ENCODE measurements around the gene NIFK.

The NIFK gene

DNA sequence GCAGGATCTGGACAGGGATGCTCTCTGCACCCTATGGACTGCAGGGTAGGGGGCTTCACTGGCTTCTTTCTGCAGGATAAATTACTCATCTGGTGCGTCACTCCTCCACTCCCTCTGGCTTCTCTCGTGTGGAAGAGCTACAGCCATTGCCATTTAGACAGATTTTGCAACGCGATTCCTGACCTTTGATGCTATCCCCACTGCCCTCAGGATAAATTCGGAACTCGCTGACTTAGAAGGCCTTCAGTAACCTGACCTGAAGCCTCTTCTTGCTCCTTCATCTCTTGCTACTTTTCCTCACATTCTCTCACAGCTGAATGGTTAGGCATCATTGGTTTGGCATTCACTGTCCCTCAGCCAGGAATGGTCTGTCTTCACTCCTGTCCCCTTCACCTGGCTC lies 5.3 kb downstream of the NIFK start:
- no peak overlapping the region for H3K4me3 ChIP-seq (ENCODE audit: low read length)
- no peak for DNase-seq (ENCODE audit: low read depth)
- TF ChIP-seq, protein P1, sequence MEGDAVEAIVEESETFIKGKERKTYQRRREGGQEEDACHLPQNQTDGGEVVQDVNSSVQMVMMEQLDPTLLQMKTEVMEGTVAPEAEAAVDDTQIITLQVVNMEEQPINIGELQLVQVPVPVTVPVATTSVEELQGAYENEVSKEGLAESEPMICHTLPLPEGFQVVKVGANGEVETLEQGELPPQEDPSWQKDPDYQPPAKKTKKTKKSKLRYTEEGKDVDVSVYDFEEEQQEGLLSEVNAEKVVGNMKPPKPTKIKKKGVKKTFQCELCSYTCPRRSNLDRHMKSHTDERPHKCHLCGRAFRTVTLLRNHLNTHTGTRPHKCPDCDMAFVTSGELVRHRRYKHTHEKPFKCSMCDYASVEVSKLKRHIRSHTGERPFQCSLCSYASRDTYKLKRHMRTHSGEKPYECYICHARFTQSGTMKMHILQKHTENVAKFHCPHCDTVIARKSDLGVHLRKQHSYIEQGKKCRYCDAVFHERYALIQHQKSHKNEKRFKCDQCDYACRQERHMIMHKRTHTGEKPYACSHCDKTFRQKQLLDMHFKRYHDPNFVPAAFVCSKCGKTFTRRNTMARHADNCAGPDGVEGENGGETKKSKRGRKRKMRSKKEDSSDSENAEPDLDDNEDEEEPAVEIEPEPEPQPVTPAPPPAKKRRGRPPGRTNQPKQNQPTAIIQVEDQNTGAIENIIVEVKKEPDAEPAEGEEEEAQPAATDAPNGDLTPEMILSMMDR (conservative IDR thresholded peaks at IDR 0.05; ENCODE audit: low read length), result no peak

DNA sequence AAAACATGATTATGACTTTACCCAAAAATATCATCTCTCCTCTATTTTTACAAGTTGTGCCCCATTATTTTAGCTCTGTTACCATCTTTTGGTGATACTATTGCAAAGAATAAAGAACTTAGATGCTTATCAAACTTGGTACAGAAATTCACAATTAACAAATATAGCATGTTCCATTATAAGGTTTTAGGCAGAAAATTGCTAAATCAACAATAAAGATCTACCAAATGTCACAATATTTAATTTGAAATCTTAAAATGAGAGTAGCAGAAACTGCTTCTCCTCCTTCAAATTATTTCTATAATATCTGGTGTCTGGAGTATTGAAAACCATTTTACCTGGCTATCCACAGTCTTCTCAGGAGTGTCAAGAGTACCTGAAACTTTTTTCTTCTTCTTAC lies 8.7 kb downstream of the NIFK start:
- H3K4me3 ChIP-seq (ENCODE audit: low read length), result no peak overlapping the region
- TF ChIP-seq, protein P1 (conservative IDR thresholded peaks at IDR 0.05; ENCODE audit: low read length), result no peak
- no peak for DNase-seq (ENCODE audit: low read depth)

DNA sequence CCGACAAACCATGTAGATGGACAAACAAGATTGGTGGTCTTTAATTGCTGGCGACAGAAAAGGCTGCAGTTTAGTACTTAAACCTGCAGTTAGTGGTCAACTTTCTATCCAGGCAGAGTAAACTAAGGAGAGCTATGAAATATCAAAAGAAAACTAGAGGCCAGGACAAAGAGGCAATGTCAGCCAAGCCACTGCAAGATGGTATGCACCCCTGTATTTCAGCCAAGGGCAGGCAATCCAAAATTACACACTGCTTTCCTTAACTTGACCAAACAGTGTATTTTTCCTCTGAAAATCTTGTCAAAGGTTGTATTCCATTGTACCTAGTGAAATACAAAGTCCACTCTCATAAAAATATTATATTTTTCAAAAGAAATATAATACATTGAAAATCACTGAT lies 9.3 kb downstream of the NIFK start:
- TF ChIP-seq, protein P1 (conservative IDR thresholded peaks at IDR 0.05; ENCODE audit: low read length), result no peak
- no peak for DNase-seq (ENCODE audit: low read depth)
- H3K4me3 ChIP-seq (ENCODE audit: low read length), result no peak overlapping the region

DNA sequence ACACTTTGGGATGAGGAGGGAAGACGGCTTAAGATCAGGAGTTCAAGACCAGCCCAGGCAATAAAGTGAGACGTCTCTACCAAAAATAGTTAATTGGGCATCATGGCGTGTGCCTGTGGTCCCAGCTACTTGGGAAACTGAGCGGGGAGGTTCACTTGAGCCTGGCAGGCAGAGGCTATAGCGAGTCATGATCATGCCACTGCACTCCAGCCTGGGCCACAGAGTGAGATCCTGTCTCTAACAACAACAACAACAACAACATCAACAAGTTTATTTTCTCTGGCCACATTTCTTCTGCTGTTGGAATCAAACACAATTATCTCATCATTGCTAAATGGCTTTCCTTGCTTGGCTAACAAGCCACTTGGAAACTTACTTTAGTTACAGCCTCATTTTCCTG lies 13.4 kb downstream of the NIFK start:
- peak; percentile 24 for DNase-seq (ENCODE audit: low read depth)
- TF ChIP-seq, protein P1 (conservative IDR thresholded peaks at IDR 0.05; ENCODE audit: low read length), result no peak
- no peak overlapping the region for H3K4me3 ChIP-seq (ENCODE audit: low read length)

DNA sequence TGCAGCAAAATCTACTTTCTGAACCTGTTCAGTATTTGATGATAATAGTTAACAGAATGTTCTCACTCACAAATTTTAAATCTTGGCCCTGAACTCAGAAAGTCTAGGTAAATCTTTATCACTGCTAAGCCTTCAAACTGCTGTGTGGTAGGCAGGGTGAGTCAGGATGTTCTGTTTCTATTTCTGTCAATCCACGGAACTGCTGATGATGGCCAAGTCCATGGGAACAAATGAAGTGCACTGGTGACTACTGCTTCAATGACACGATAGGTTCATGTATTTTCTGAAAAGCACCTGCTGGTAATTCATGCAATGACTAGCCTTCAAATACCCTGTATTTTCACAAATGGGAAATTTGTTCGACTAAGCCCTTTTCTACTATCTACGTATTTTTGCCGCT lies 14.2 kb downstream of the NIFK start:
- no peak overlapping the region for H3K4me3 ChIP-seq (ENCODE audit: low read length)

DNA sequence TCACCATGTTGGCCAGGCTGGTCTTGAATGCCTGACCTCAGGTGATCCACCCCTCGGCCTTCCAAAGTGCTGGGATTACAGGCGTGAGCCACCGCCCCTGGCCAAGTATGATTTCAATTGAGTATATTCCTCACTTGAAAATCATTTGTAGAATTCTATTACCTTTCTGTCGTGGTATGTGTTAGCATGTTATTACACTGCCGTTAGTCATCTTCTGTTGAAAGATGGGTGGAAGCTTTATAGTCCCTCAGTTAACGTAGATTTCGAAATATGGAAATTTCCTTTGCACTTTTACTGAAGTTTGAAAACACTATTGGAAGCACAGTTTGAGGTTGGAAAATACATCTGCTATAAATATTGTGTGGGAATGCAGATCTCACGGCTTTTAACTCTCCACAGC lies 14.7 kb downstream of the NIFK start:
- TF ChIP-seq, protein P1 (conservative IDR thresholded peaks at IDR 0.05; ENCODE audit: low read length), result no peak
- H3K4me3 ChIP-seq (ENCODE audit: low read length), result no peak overlapping the region
- peak; percentile 95 for DNase-seq (ENCODE audit: low read depth)

More for the DNA sequence above, 14.2 kb downstream of the NIFK start:
- TF ChIP-seq, protein P1 (conservative IDR thresholded peaks at IDR 0.05; ENCODE audit: low read length), result 0 out of 2 replicates have a peak, but pooled peaks have one; percentile 14
- peak; percentile 63 for DNase-seq (ENCODE audit: low read depth)

DNA sequence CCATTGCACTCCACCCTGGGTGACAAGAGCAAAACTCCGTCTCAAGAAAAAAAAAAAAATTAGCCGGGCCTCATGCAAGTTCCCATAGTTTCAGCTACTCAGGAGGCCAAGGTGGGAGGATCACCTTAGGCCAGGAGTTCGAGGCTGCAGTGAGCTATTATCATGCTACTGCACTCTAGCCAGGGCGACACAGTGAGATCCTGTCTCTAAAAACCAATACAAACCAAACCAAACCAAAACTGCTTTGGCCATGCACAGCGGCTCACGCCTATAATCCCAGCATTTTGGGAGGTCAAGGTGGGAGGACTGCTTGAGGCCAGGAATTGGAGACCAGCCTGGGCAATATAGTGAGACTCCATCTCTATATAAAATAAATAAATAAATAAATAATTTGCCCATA lies 19.1 kb downstream of the NIFK start:
- TF ChIP-seq, protein P1 (conservative IDR thresholded peaks at IDR 0.05; ENCODE audit: low read length), result no peak
- no peak for DNase-seq (ENCODE audit: low read depth)

More for the DNA sequence above, 19.1 kb downstream of the NIFK start:
- no peak overlapping the region for H3K4me3 ChIP-seq (ENCODE audit: low read length)
